Naive thymus-derived CD8-positive, alpha-beta T cell (primary cell): ENCODE results near the gene ADAMTS8. TPM values are rescaled to one million over a fixed set of nuclear protein-coding genes. Genes with fewer than 3 reads are reported as not detected.

Experiments
- ATAC-seq, 2 donors: fragments of 150-1000 bp; cut with Tn5 transposase in 1 of 2; sonication (Bioruptor Pico), chemical (Tn5 transposase) in 1 of 2; 1 replicate in 1 of 2; 2 replicates in 1 of 2; pipeline ENCODE4 v1.10.0; 2021; ENCODE audit warnings: mild to moderate bottlenecking in 2 of 2, moderate library complexity in 2 of 2
- POLR2A ChIA-PET: fragments of 350-600 bp; sonication (Branson Sonifier 250); formaldehyde crosslinking; loops from one replicate; lab custom pipeline; 2021; ENCODE audit warnings: antibody characterized with exemption; lab: Charles Lee
- DNase-seq, 10 donors: peaks; one replicate each; pipeline versions ENCODE4 v3.0.0 to v3.0.0-alpha.2; 2020 to 2022
- H3K27ac Mint-ChIP-seq, 10 donors: one replicate each; pipeline ENCODE4 v1.8.0; 2020 to 2022; ENCODE audit warnings: mild to moderate bottlenecking in 10 of 10, mixed read lengths in 10 of 10, moderate library complexity in 4 of 10, inconsistent platforms in 1 of 10
- H3K27me3 Mint-ChIP-seq, 5 donors: one replicate each; pipeline ENCODE4 v1.8.0; 2021 to 2022; ENCODE audit warnings: mixed read lengths in 5 of 5
- H3K36me3 Mint-ChIP-seq, 3 donors: one replicate each; pipeline ENCODE4 v1.8.0; 2020 to 2022; ENCODE audit warnings: mixed read lengths in 3 of 3, mild to moderate bottlenecking in 2 of 3, inconsistent platforms in 1 of 3
- H3K4me1 Mint-ChIP-seq, 4 donors: one replicate each; pipeline ENCODE4 v1.8.0; 2021 to 2022; ENCODE audit warnings: mixed read lengths in 4 of 4
- H3K4me3 Mint-ChIP-seq, 10 donors: one replicate each; pipeline ENCODE4 v1.8.0; 2020 to 2022; ENCODE audit warnings: mild to moderate bottlenecking in 10 of 10, mixed read lengths in 10 of 10, moderate library complexity in 6 of 10, inconsistent platforms in 1 of 10
- H3K9me3 Mint-ChIP-seq, 9 donors: one replicate each; pipeline ENCODE4 v1.8.0; 2020 to 2022; ENCODE audit warnings: mixed read lengths in 9 of 9, mild to moderate bottlenecking in 3 of 9, inconsistent platforms in 1 of 9, moderate library complexity in 1 of 9
- polyA plus RNA-seq, 3 donors: library from polyadenylated mRNA; unstranded; fragments of 300-500 nt; fragmentation: Illumina TruSeq; gene quantifications; one replicate each; pipeline ENCODE4 v1.2.3, GENCODE V29; 2021
- total RNA-seq, 8 experiments: library from RNA in 2 of 8; stranded (reverse) in 2 of 8; gene quantifications; one replicate each; pipeline ENCODE4 v1.2.3 and lab custom pipeline; 2021 to 2026

Gene ADAMTS8
- total and polyA plus RNA-seq, 5 experiments from 2014 or later = not detected

GRCh38 chr11:130388607-130389205 is 39.7 kb downstream of the ADAMTS8 start:
- Mint-ChIP-seq H3K27me3 (no peaks in the 10 kb centered on the region), H3K4me3 (peak overlapping the region; percentile 76 to 89 (median 86)), H3K4me1 (peaks cover 17 to 31% (median 28%) of the 10 kb centered on the region in 4 donors), H3K36me3 (no peaks in the 10 kb centered on the region), H3K9me3 (no peaks in the 10 kb centered on the region), H3K27ac (peak overlapping the region; percentile 44 to 93 (median 86))
- POLR2A ChIA-PET = no interaction called here
- peak in 5 of 10 donors; percentile 6 to 44 (median 37) for DNase-seq
- ATAC-seq = peak; percentile 73 to 82

DNA sequence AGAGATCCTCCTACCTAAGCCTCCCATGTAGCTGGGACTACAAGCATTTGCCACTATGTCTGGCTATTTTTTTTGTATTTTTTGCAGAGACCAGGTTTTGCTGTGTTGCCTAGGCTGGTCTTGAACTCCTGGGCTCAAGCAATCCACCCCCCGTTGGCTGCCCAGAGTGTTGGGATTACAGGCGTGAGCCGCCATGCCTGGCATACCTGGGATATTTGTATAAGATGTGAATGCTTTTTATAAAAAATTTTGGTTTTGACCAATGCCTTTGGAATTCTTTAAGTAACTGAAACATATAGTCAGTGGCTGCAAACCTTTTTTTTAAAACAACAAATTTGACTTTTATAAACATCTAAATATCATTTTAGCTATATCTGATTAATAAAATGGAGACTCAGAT is 42.4 kb downstream of the ADAMTS8 start:
- Mint-ChIP-seq H3K27me3 (no peaks in the 10 kb centered on the region), H3K9me3 (no peaks in the 10 kb centered on the region), H3K36me3 (no peaks in the 10 kb centered on the region), H3K4me1 (peaks cover 13 to 28% (median 23%) of the 10 kb centered on the region in 4 donors), H3K27ac (no peak overlapping the region), H3K4me3 (no peak overlapping the region)
- no peak for DNase-seq
- no peak for ATAC-seq
- POLR2A ChIA-PET = no interaction called here

- Mint-ChIP-seq H3K36me3 (no peaks in the 10 kb centered on the region), H3K27ac (peak overlapping the region in 1 of 10 donors; percentile 69), H3K9me3 (no peaks in the 10 kb centered on the region), H3K27me3 (no peaks in the 10 kb centered on the region), H3K4me3 (no peak overlapping the region), H3K4me1 (peaks cover 5 to 10% (median 6%) of the 10 kb centered on the region in 4 donors)
- DNase-seq (no peak), ATAC-seq (no peak)
- POLR2A ChIA-PET = interaction anchor here (0.7 kb wide), 1 partner anchor 322 kb away, joined by 3 read pairs; no protein-coding TSS in a partner anchor
Observed at GRCh38 chr11:130383344-130384211, 44.8 kb downstream of the ADAMTS8 start.

DNA sequence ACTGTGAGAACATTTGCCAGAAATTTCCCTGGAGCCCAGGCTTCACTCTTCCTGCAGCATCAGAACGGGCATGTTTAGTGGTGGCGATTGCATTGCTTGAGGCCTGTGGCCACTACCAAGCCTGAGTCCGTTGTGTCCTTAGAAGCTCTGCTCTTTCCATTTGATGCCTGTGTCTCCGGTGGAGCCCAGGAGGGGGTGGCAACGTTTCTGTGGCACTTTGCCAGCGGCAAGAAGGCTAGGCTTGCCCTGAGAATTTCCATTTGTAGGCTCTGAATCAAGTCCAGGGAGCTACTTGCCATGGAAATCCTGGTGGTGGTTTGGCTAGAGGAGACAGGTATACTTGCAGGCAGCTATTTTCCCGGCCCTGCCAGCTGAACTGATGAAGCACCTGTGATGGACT is 47.1 kb downstream of the ADAMTS8 start:
- Mint-ChIP-seq H3K9me3 (no peaks in the 10 kb centered on the region), H3K27me3 (no peaks in the 10 kb centered on the region), H3K4me3 (no peak overlapping the region), H3K27ac (no peak overlapping the region), H3K36me3 (no peaks in the 10 kb centered on the region), H3K4me1 (no peaks in the 10 kb centered on the region)
- POLR2A ChIA-PET = no interaction called here
- ATAC-seq (no peak), DNase-seq (no peak)

DNA sequence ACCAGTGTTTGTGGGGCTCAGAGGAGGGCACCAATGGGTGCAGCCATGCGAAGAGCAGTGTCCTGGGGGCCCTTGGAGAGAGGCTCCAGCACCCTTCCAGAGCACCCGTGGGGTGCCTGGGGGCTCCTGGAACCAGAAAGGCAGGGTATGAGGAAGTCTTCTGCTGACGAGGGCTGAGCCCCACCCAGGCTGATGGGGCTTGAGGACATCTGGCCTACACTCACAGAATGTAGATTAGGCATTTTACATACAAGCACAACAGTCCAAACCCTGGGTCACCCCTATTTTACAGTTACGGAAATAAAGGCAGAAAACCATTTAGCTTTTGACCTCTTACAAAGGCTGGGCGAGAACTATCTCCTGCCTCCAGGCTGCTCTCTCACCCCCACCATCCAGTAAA is 47.6 kb downstream of the ADAMTS8 start:
- no peak overlapping the region for H3K27ac Mint-ChIP-seq
- peaks cover 0 to 1% (median 0%) of the 10 kb centered on the region in 5 donors for H3K27me3 Mint-ChIP-seq
- DNase-seq (no peak), ATAC-seq (no peak)
- POLR2A ChIA-PET = no interaction called here
- H3K9me3 Mint-ChIP-seq = no peaks in the 10 kb centered on the region
- no peak overlapping the region for H3K4me3 Mint-ChIP-seq
- H3K36me3 Mint-ChIP-seq = no peaks in the 10 kb centered on the region
- H3K4me1 Mint-ChIP-seq = no peaks in the 10 kb centered on the region

GRCh38 chr11:130379276-130379675 is 49.1 kb downstream of the ADAMTS8 start:
- POLR2A ChIA-PET = no interaction called here
- H3K4me1 Mint-ChIP-seq = no peaks in the 10 kb centered on the region
- no peak for ATAC-seq
- DNase-seq = no peak
- H3K27me3 Mint-ChIP-seq = peaks cover 0 to 5% (median 0%) of the 10 kb centered on the region in 5 donors
- H3K9me3 Mint-ChIP-seq = no peaks in the 10 kb centered on the region
- H3K27ac Mint-ChIP-seq = no peak overlapping the region
- no peaks in the 10 kb centered on the region for H3K36me3 Mint-ChIP-seq
- no peak overlapping the region for H3K4me3 Mint-ChIP-seq

GRCh38 chr11:130370845-130371590 is 57.4 kb downstream of the ADAMTS8 start:
- no peaks in the 10 kb centered on the region for H3K9me3 Mint-ChIP-seq
- H3K4me3 Mint-ChIP-seq = no peak overlapping the region
- H3K27me3 Mint-ChIP-seq = peaks cover 0 to 6% (median 3%) of the 10 kb centered on the region in 5 donors
- peaks cover 0 to 3% (median 0%) of the 10 kb centered on the region in 4 donors for H3K4me1 Mint-ChIP-seq
- ATAC-seq (no peak), DNase-seq (no peak)
- POLR2A ChIA-PET = no interaction called here
- no peak overlapping the region for H3K27ac Mint-ChIP-seq
- H3K36me3 Mint-ChIP-seq = no peaks in the 10 kb centered on the region

GRCh38 chr11:130369713-130370112 is 58.7 kb downstream of the ADAMTS8 start:
- ATAC-seq = no peak
- H3K9me3 Mint-ChIP-seq = no peaks in the 10 kb centered on the region
- H3K4me3 Mint-ChIP-seq = no peak overlapping the region
- peaks cover 0 to 4% (median under 1%) of the 10 kb centered on the region in 5 donors for H3K27me3 Mint-ChIP-seq
- POLR2A ChIA-PET = no interaction called here
- DNase-seq = no peak
- peaks cover 0 to 3% (median 0%) of the 10 kb centered on the region in 3 donors for H3K36me3 Mint-ChIP-seq
- peaks cover 0 to 3% (median 0%) of the 10 kb centered on the region in 4 donors for H3K4me1 Mint-ChIP-seq
- H3K27ac Mint-ChIP-seq = no peak overlapping the region

DNA sequence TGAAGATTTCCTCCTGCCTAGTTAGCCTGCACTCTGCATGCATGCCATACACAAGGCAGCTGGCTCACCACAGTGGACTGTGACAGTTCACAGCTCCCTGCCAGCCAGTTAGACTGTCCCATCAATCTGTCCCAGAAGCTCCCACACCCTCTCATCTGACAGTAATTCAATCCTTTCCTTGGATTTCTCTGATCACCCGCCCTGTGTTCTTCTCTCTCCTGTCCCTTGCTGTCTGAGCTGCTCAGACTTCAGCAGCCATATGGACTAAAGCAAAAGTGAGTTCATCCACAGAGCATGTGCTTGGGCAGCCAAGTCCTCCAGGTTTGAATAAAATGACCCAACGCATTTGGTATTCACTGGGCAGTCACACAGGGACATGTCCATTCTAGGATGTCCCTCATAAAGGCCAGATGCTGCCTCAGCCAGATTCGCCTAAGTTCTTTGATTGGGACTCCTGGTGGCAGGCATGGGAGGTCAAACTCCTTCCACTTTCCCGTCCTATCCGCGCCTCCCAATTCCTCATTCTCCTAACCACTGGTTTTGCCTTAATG is 59.2 kb downstream of the ADAMTS8 start:
- Mint-ChIP-seq H3K9me3 (no peaks in the 10 kb centered on the region), H3K27me3 (peaks cover 0 to 4% (median 0%) of the 10 kb centered on the region in 5 donors), H3K4me3 (no peak overlapping the region), H3K4me1 (peaks cover 0 to 3% (median 0%) of the 10 kb centered on the region in 4 donors), H3K27ac (no peak overlapping the region), H3K36me3 (peaks cover 0 to 4% (median 0%) of the 10 kb centered on the region in 3 donors)
- POLR2A ChIA-PET = no interaction called here
- ATAC-seq (no peak), DNase-seq (no peak)

DNA sequence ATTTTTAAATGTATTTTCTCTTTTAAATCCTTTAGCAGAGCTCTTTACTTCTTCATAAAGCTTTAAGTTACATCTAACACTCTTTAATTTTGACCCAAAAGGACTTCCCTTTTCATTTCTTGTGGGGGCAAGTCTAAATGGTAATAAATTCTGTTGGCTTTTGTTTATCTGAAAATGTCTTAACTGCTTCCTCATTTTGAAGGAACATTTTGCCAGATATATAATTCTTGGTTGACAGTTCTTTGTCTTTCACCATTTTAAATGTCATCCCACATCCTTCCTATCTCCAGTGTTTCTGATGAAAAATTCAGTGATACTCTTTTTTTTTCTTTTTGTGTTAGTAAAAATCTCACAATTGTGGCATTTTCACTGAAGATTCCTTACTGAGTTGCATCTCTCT is 69.0 kb downstream of the ADAMTS8 start:
- Mint-ChIP-seq H3K4me3 (no peak overlapping the region), H3K27me3 (peaks cover 0 to 5% (median 0%) of the 10 kb centered on the region in 5 donors), H3K9me3 (peaks cover 16 to 54% (median 29%) of the 10 kb centered on the region in 9 donors), H3K36me3 (peaks cover 3 to 34% (median 28%) of the 10 kb centered on the region in 3 donors), H3K27ac (no peak overlapping the region), H3K4me1 (no peaks in the 10 kb centered on the region)
- no peak for DNase-seq
- POLR2A ChIA-PET = no interaction called here
- no peak for ATAC-seq

- DNase-seq (no peak), ATAC-seq (no peak)
- Mint-ChIP-seq H3K27me3 (peaks cover 0 to 6% (median 0%) of the 10 kb centered on the region in 5 donors), H3K4me1 (no peaks in the 10 kb centered on the region), H3K27ac (no peak overlapping the region), H3K4me3 (no peak overlapping the region), H3K36me3 (peaks cover 3 to 39% (median 29%) of the 10 kb centered on the region in 3 donors), H3K9me3 (peaks cover 17 to 56% (median 31%) of the 10 kb centered on the region in 9 donors)
- POLR2A ChIA-PET = no interaction called here
Observed at GRCh38 chr11:130358398-130358797, 70.0 kb downstream of the ADAMTS8 start.
